GM12892 (cell line): ENCODE results near the gene KCNJ5.

Source experiments
- POLR2A ChIP-seq: IDR thresholded peaks from 2 replicates; pipeline ENCODE4 v1.6.1; 2011; ENCODE audit warnings: low read depth, low read length, control low read depth
- POLR2AphosphoS5 ChIP-seq: IDR thresholded peaks from 2 replicates; pipeline ENCODE4 v1.6.1; 2011; ENCODE audit warnings: low read depth, low read length, control low read depth
- TAF1 ChIP-seq: IDR thresholded peaks from 2 replicates; pipeline ENCODE4 v1.6.1; 2011; ENCODE audit warnings: low read depth, mild to moderate bottlenecking, control low read depth, low read length, borderline replicate concordance

- TF ChIP-seq TAF1 (no peak), POLR2A (no peak), POLR2AphosphoS5 (no peak)
These were observed 34.9 kb upstream of the KCNJ5 start for GRCh38 chr11:128856241-128856640.
